ENCODE measurements around the gene GRIN3B.

Gene GRIN3B

DNA sequence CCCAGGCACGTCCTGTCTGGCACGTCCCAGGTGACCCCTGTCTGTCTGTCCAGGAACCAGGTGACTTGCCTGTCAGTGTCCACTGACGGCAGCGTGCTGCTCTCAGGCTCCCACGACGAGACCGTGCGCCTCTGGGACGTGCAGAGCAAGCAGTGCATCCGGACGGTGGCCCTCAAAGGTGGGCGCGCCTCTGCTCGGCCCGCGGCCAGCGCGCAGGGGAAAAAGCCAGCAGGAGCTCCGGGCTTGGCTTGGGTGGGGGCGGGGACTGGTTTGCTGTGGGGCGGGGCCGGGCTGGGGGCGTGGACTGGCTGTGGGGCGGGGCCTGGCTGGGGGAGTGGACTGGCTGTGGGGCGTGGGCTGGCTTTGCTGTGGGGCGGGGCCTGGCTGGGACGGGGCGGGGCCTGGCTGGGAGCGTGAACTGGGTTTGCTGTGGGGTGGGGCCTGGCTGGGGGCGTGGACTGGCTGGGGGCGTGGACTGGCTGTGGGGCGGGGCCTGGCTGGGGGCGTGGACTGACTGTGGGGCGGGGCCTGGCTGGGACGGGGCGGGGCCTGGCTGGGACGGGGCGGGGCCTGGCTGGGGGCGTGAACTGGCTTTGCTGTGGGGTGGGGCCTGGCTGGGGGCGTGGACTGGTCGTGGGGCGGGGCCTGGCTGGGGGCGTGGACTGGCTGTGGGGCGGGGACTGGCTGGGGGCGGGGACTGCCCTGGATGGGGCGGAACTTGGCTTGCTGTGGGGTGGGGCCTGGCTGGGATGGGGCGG is 8.9 kb upstream of the GRIN3B start:
- peak; percentile 54 to 56 for DNase-seq

GRCh38 chr19:991932-992669 is 8.1 kb upstream of the GRIN3B start:
- no peak for DNase-seq

DNA sequence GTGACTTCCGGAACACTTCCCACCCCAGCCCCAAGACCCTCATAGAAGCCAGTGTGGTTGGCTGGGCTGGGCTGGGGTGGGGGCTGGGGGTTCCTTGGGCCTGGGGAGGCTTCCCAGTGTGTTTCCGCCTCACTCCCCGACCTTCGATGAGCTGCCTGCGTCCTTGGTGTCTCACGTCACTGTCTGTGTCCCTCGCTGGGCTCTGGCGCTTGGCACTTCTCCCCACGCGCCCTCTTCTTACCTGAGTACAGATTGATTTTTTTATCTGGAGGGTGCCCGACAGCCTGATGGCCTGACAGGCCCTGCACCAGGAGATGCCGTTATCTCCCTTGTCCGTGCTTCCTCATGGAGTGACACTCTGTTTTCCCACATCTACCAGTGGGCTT is 7.6 kb upstream of the GRIN3B start:
- DNase-seq = no peak

GRCh38 chr19:993361-993830 is 6.8 kb upstream of the GRIN3B start:
- no peak for DNase-seq

DNA sequence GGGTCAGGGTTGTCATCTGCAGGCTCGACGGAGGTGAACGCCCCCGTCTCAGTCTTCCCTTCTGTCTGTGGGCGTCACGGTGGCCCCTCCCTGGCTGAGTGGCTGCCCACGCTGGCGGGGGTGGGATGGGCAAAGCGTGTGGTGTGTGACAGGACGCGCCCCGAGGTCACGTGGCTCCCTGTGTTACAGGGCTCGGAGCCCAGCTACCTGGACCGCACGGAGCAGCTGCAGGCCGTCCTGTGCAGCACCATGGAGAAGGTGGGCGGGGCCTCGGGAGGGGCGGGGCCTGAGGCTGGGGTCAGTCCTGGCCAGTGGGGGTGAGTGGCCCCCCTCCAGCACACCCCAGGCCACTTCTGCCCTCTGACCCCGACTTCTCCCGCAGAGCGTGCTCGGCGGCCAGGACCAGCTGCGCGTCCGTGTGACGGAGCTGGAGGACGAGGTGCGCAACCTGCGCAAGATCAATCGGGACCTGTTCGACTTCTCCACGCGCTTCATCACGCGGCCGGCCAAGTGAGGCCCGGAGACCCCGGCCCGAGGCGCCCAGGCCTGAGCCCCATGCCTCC is 6.3 kb upstream of the GRIN3B start:
- DNase-seq = no peak

- no peak for DNase-seq
These were observed 5.7 kb upstream of the GRIN3B start for GRCh38 chr19:994516-994915.

DNA sequence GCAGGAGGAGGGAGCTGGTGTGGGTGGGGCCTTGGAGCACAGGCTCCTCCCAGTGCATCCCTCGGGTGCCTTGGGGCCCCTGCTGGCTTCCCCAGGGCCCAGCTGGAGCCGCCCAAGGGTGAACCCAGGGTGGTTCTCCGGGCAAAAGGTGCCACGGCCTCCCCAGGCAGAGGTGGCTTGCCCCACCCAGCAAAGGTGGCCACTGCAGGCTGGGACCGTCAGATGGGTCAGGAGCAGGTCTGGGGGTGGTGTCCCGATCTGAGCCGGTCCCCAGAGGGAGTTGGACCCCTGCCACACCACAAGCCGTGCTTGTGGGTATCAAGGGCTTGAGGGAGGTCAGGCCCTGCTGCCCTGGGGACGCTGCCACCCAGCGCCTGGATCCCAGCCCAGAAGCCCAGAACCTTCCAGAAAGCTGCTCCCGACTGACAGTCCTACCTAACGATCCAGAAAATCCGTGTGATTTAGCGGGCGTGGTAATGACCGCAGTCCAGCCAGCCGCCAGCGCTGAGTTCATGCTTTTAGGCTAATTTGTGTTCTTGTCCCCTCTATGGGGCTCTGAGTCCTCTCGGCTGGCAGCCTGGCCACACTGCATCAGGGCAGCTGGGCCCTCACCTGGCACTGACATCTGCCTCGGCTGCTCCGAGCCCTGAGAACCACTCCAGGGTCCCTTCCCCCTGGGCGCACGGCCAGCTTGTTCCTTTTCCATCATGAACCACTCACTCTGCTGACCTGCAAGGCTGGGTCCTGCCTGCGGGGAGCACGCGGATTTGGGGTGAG is 5.0 kb upstream of the GRIN3B start:
- DNase-seq = no peak

- peak; percentile 84 to 89 for DNase-seq
These were observed 4.0 kb upstream of the GRIN3B start for GRCh38 chr19:996051-996838.

DNA sequence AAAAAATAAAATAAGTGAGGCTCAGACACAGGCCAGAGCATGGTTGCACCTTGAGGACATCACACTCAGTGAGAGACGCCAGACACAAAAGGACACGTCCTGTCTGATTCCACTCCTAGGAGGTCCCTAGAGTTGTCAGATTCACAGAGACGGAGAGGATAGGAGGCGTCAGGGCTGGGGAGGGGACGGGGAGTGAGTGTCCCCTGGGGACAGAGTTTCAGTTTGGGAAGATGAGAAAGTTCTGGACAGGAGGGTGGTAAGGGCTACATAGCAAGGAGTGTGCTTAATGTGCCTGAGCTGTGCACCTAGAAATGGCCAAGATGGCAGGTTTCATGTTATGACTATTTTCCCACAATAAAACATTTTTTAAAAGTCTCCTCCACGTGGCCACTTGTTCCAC is 2.2 kb upstream of the GRIN3B start:
- DNase-seq = no peak

- no peak for DNase-seq
These were observed 870 bp upstream of the GRIN3B start for GRCh38 chr19:999379-999719.

DNA sequence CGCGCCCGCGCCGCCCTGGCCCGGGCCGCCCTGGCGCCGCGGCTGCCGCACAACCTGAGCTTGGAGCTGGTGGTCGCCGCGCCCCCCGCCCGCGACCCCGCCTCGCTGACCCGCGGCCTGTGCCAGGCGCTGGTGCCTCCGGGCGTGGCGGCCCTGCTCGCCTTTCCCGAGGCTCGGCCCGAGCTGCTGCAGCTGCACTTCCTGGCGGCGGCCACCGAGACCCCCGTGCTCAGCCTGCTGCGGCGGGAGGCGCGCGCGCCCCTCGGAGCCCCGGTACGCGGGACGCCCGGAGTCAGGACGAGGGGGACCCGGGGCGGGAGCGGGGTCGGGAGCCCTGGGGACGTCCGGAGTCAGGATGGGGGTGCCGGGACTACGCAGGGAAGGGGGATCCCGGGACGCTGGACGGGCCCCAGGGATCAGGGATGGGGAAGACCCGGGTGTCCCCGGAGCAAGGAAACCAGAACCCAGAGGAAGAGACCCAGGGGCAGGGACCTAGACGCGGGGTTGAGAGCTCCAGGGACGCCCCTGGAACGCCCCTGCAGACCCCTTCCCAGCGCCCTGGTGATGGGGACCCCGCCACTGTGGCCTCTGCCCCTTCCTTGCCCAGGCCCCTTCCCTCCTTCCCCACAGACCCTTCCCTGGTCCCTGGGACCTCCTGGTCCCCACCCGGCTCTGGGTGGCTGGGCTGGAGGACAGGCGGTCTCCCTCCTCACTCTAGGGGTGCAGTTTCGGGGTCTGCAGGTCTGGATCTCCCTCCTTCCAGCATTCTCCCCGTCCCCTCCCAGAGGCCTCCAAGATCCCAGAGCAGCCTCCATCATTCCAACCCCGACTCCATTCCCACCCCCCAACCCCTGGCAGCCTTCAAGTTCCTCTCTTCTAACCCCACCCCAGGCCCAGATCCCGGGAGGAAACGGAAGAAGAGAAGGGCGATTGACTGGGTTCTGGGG is 645 bp downstream of the GRIN3B start:
- no peak for DNase-seq

DNA sequence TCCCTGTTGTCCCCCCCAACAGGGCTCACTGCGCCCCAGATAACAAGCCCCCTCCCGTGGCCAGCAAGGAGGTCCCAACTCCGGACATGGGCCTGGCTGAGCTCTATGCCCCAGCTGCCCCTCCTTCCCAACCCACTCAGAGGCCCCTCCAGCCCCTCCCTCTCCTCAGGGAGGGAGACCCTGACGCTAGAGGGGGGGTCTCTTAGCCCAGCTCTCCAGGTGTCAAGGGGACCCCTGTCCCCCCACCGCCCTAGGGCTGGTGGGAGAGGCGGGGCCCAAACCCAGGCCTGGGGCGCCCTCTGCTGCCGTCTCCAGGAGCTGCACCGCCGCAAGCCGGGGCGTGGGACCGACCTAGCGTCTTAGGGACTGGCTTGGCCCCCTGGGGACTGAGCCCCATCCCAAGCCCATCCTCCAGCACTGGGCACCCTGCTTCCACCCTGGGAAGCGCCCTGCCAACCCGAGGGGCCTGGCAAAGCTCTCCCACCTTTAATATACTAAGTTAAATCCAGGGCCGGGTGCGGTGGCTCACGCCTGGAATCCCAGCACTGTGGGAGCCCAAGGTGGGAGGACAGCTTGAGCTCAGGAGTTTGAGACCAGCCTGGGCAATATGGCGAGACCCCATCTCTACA is 1.4 kb downstream of the GRIN3B start:
- DNase-seq = peak; percentile 64 to 73

DNA sequence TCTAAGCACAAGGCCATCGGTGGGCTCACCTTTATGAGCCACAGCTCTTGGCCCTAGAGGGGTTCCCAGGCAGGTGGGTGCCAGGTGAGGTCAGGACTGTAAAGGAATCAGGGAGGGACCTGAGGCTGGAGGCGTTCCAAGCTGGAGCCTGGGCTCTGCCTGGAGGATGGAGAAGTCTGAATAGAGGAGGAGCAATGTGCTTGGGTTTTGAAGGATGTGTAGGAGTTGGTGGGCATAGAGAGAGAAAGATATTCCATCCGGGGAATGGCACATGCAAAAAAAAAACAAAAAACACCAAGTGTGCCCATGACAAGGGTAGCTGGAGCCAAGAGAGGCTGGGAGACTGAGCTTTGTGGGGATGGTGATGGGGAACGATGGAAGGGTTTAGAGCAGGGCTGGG is 2.4 kb downstream of the GRIN3B start:
- no peak for DNase-seq

GRCh38 chr19:1003283-1003682 is 3.1 kb downstream of the GRIN3B start:
- DNase-seq = no peak

DNA sequence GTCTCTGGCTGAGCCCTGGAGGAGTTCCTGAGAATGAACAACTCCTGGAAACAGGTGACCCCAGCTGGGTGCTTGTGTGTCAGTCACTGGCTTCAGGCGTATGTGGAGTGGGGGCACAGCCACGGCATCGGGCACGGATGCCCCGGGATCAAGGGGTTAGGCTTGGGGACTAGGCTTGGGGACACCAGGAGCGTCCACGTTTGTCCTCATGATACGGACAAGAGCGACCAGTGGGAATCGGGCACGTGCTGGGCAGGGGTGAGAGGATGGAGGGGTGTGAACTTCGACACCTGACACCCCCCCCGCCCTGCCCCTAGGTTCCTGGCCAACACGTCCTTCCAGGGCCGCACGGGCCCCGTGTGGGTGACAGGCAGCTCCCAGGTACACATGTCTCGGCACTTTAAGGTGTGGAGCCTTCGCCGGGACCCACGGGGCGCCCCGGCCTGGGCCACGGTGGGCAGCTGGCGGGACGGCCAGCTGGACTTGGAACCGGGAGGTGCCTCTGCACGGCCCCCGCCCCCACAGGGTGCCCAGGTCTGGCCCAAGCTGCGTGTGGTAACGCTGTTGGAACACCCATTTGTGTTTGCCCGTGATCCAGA is 4.1 kb downstream of the GRIN3B start:
- no peak for DNase-seq

DNA sequence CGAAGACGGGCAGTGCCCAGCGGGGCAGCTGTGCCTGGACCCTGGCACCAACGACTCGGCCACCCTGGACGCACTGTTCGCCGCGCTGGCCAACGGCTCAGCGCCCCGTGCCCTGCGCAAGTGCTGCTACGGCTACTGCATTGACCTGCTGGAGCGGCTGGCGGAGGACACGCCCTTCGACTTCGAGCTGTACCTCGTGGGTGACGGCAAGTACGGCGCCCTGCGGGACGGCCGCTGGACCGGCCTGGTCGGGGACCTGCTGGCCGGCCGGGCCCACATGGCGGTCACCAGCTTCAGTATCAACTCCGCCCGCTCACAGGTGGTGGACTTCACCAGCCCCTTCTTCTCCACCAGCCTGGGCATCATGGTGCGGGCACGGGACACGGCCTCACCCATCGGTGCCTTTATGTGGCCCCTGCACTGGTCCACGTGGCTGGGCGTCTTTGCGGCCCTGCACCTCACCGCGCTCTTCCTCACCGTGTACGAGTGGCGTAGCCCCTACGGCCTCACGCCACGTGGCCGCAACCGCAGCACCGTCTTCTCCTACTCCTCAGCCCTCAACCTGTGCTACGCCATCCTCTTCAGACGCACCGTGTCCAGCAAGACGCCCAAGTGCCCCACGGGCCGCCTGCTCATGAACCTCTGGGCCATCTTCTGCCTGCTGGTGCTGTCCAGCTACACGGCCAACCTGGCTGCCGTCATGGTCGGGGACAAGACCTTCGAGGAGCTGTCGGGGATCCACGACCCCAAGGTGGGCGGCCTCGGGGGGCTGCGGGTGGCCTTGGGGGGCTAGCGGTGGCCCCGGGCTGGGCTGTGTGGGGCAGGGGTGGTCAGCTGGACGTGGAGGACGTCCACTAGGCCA is 4.8 kb downstream of the GRIN3B start:
- no peak for DNase-seq

DNA sequence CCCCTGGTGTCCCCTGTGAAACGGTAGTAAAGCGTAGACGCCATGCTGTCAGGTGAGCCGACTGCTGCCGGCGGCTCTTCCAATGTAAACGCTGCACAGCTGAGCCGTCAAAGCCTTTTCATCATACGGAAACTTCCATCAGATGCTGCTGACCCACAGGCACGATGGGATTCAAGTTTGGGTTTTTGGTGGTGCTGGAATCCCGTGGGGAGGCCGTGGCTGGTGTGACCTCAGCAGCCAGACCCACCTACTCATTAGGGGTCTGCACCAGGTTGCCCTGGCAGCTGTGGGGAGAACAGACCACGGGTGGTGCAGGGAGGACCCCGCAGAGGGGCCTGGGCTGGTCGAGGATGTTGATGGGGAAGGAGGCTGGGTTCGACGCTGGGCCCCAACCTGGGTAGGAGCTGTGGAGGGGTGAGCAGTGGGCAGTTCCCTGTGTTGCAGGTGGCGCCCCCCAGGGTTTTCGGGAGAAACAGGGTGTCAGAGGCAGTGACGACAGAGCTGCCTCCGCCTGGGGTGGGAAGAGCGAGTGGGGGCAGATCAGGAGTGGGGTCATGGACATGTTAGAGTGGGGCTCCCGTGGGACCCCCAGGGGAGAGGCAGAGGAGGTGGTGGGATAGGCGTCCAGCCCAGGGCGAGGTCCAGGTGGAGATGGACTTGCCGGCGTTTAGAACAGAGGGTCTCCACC is 6.6 kb downstream of the GRIN3B start:
- DNase-seq = no peak

- no peak for DNase-seq
These were observed 7.4 kb downstream of the GRIN3B start for GRCh38 chr19:1007399-1008251.

All from CD4-positive, alpha-beta T cell treated with Interleukin-1 beta for 1 hour (primary cell).